ENCODE measurements around the gene ICAM3.

Gene ICAM3

GRCh38 chr19:10343495-10343894 lies 4.1 kb upstream of the ICAM3 start:
- TF ChIP-seq, protein P1, sequence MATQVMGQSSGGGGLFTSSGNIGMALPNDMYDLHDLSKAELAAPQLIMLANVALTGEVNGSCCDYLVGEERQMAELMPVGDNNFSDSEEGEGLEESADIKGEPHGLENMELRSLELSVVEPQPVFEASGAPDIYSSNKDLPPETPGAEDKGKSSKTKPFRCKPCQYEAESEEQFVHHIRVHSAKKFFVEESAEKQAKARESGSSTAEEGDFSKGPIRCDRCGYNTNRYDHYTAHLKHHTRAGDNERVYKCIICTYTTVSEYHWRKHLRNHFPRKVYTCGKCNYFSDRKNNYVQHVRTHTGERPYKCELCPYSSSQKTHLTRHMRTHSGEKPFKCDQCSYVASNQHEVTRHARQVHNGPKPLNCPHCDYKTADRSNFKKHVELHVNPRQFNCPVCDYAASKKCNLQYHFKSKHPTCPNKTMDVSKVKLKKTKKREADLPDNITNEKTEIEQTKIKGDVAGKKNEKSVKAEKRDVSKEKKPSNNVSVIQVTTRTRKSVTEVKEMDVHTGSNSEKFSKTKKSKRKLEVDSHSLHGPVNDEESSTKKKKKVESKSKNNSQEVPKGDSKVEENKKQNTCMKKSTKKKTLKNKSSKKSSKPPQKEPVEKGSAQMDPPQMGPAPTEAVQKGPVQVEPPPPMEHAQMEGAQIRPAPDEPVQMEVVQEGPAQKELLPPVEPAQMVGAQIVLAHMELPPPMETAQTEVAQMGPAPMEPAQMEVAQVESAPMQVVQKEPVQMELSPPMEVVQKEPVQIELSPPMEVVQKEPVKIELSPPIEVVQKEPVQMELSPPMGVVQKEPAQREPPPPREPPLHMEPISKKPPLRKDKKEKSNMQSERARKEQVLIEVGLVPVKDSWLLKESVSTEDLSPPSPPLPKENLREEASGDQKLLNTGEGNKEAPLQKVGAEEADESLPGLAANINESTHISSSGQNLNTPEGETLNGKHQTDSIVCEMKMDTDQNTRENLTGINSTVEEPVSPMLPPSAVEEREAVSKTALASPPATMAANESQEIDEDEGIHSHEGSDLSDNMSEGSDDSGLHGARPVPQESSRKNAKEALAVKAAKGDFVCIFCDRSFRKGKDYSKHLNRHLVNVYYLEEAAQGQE (IDR thresholded peaks at IDR 0.05; ENCODE audit: insufficient read depth in 1 of 2, low read depth in 2 of 2, low read length in 2 of 2): no peak
- TF ChIP-seq TAF1 (IDR thresholded peaks at IDR 0.05; ENCODE audit: borderline replicate concordance, insufficient read depth, low read length) (no peak), SIN3A (IDR thresholded peaks at IDR 0.05; ENCODE audit: borderline replicate concordance, insufficient read depth, low read length) (no peak), POLR2AphosphoS5 (IDR thresholded peaks at IDR 0.05; ENCODE audit: low read depth, low read length) (no peak), FOXP2 (optimal IDR thresholded peaks at IDR 0.05; ENCODE audit: borderline replicate concordance, extremely low read depth, extremely low read length, insufficient read depth) (no peak)

DNA sequence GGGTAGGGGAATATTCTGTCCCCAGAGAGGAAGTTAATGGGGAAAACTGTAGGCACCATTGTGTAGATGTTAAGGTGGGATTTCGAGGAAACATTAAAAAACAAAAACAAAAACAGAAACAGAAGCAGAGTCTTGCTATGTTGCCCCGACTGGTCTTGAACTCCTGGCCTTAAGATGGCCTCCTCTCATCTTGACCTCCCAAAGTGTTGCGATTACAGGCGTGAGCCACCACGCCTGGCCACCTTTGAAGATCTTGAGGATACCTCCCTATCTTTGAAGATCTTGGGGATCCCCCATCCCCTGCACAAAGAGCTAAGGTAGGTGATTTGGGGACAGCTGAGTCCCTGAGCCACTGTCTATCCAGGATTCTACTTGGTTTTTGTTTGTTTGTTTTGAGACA lies 553 bp upstream of the ICAM3 start:
- TF ChIP-seq, protein P1 (IDR thresholded peaks at IDR 0.05; ENCODE audit: insufficient read depth in 1 of 2, low read depth in 2 of 2, low read length in 2 of 2): no peak
- TF ChIP-seq FOXP2 (optimal IDR thresholded peaks at IDR 0.05; ENCODE audit: borderline replicate concordance, extremely low read depth, extremely low read length, insufficient read depth) (no peak), SIN3A (IDR thresholded peaks at IDR 0.05; ENCODE audit: borderline replicate concordance, insufficient read depth, low read length) (no peak), TAF1 (IDR thresholded peaks at IDR 0.05; ENCODE audit: borderline replicate concordance, insufficient read depth, low read length) (no peak), POLR2AphosphoS5 (IDR thresholded peaks at IDR 0.05; ENCODE audit: low read depth, low read length) (no peak)

DNA sequence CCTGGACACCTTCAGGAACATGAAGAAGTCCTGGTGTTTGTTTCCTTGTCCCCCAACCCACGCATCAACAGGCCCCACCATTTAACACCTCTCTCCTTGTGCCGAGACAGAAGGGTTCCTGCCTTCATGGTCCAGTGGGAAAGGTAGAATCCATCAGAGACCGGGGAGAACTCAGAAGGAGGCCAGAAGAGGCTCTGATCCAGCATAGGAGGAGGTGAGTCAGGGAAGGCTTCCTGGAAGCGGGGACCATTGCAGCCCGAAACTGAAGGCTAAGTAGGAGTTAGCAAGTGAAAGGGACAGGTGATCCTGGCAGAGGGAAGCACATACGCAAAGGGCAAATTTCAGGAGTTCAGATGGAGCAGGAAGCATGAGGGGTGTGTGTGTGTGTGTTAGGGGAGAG lies 484 bp downstream of the ICAM3 start:
- TF ChIP-seq TAF1 (IDR thresholded peaks at IDR 0.05; ENCODE audit: borderline replicate concordance, insufficient read depth, low read length) (no peak), FOXP2 (optimal IDR thresholded peaks at IDR 0.05; ENCODE audit: borderline replicate concordance, extremely low read depth, extremely low read length, insufficient read depth) (no peak), POLR2AphosphoS5 (IDR thresholded peaks at IDR 0.05; ENCODE audit: low read depth, low read length) (no peak), SIN3A (IDR thresholded peaks at IDR 0.05; ENCODE audit: borderline replicate concordance, insufficient read depth, low read length) (no peak)
- TF ChIP-seq, protein P1 (IDR thresholded peaks at IDR 0.05; ENCODE audit: insufficient read depth in 1 of 2, low read depth in 2 of 2, low read length in 2 of 2): no peak

GRCh38 chr19:10335352-10335985 lies 4.0 kb downstream of the ICAM3 start:
- TF ChIP-seq FOXP2 (optimal IDR thresholded peaks at IDR 0.05; ENCODE audit: borderline replicate concordance, extremely low read depth, extremely low read length, insufficient read depth) (no peak), POLR2AphosphoS5 (IDR thresholded peaks at IDR 0.05; ENCODE audit: low read depth, low read length) (no peak), TAF1 (IDR thresholded peaks at IDR 0.05; ENCODE audit: borderline replicate concordance, insufficient read depth, low read length) (no peak), SIN3A (IDR thresholded peaks at IDR 0.05; ENCODE audit: borderline replicate concordance, insufficient read depth, low read length) (no peak)
- TF ChIP-seq, protein P1 (IDR thresholded peaks at IDR 0.05; ENCODE audit: insufficient read depth in 1 of 2, low read depth in 2 of 2, low read length in 2 of 2): no peak

Measured in PFSK-1 (cell line).